ENCODE data around the gene FBXO40.

FBXO40 gene

GRCh38 chr3:121667333-121667732 is 74.2 kb downstream of the FBXO40 start:
- no peaks in the 10 kb centered on the region for H3K4me1 ChIP-seq (ENCODE audit: insufficient read depth, low read length, severe bottlenecking)
- H3K9ac ChIP-seq (ENCODE audit: low read length), result no peak overlapping the region
- peaks cover 36% of the 10 kb centered on the region; the same call in 1 of the 2 replicates for H3K36me3 ChIP-seq (ENCODE audit: insufficient read depth, low read length)
- no peak overlapping the region for H3K4me3 ChIP-seq (ENCODE audit: low read depth, low read length, poor library complexity, severe bottlenecking)
- no peaks in the 10 kb centered on the region for H3K27me3 ChIP-seq (ENCODE audit: insufficient read depth, low read length)
- TF ChIP-seq CTCF (IDR thresholded peaks at IDR 0.05; ENCODE audit: low read length) (no peak), EZH2 (IDR thresholded peaks at IDR 0.05; ENCODE audit: borderline replicate concordance, low read length) (no peak)
- no peak overlapping the region for H3K27ac ChIP-seq (ENCODE audit: low read depth, low read length, poor library complexity, severe bottlenecking)
- no peaks in the 10 kb centered on the region for H4K20me1 ChIP-seq (ENCODE audit: insufficient read depth, low read length)
- no peak overlapping the region for H3K4me2 ChIP-seq (ENCODE audit: low read length)
- H2AFZ ChIP-seq (ENCODE audit: low read length), result no peak overlapping the region
- H3K79me2 ChIP-seq (ENCODE audit: insufficient read depth, low read length), result no peaks in the 10 kb centered on the region
- H3F3A ChIP-seq (ENCODE audit: insufficient read depth, low read length), result no peaks in the 10 kb centered on the region
- no peaks in the 10 kb centered on the region for H3K9me2 ChIP-seq (ENCODE audit: low read depth, low read length)
- H3K9me3 ChIP-seq (ENCODE audit: low read length), result no peaks in the 10 kb centered on the region

GRCh38 chr3:121670676-121671075 is 77.5 kb downstream of the FBXO40 start:
- no peak overlapping the region for H3K9ac ChIP-seq (ENCODE audit: low read length)
- H3K4me3 ChIP-seq (ENCODE audit: low read depth, low read length, poor library complexity, severe bottlenecking), result no peak overlapping the region
- no peak overlapping the region for H2AFZ ChIP-seq (ENCODE audit: low read length)
- H3K4me2 ChIP-seq (ENCODE audit: low read length), result no peak overlapping the region
- H3K9me3 ChIP-seq (ENCODE audit: low read length), result no peaks in the 10 kb centered on the region
- peaks cover 37% of the 10 kb centered on the region; the same call in 1 of the 2 replicates for H3K36me3 ChIP-seq (ENCODE audit: insufficient read depth, low read length)
- TF ChIP-seq CTCF (IDR thresholded peaks at IDR 0.05; ENCODE audit: low read length) (no peak), EZH2 (IDR thresholded peaks at IDR 0.05; ENCODE audit: borderline replicate concordance, low read length) (no peak)
- no peaks in the 10 kb centered on the region for H3K27me3 ChIP-seq (ENCODE audit: insufficient read depth, low read length)
- H3K27ac ChIP-seq (ENCODE audit: low read depth, low read length, poor library complexity, severe bottlenecking), result no peak overlapping the region
- H3K9me2 ChIP-seq (ENCODE audit: low read depth, low read length), result no peaks in the 10 kb centered on the region
- H4K20me1 ChIP-seq (ENCODE audit: insufficient read depth, low read length), result no peaks in the 10 kb centered on the region
- H3K79me2 ChIP-seq (ENCODE audit: insufficient read depth, low read length), result no peaks in the 10 kb centered on the region
- no peaks in the 10 kb centered on the region for H3F3A ChIP-seq (ENCODE audit: insufficient read depth, low read length)
- H3K4me1 ChIP-seq (ENCODE audit: insufficient read depth, low read length, severe bottlenecking), result no peaks in the 10 kb centered on the region

GRCh38 chr3:121677141-121677540 is 84.0 kb downstream of the FBXO40 start:
- Histone ChIP-seq H2AFZ (ENCODE audit: low read length) (no peak overlapping the region), H3K9me3 (ENCODE audit: low read length) (no peaks in the 10 kb centered on the region), H3K4me2 (ENCODE audit: low read length) (no peak overlapping the region), H3K79me2 (ENCODE audit: insufficient read depth, low read length) (no peaks in the 10 kb centered on the region), H4K20me1 (ENCODE audit: insufficient read depth, low read length) (no peaks in the 10 kb centered on the region), H3F3A (ENCODE audit: insufficient read depth, low read length) (no peaks in the 10 kb centered on the region), H3K36me3 (ENCODE audit: insufficient read depth, low read length) (peaks cover 45% of the 10 kb centered on the region), H3K9ac (ENCODE audit: low read length) (no peak overlapping the region), H3K27ac (ENCODE audit: low read depth, low read length, poor library complexity, severe bottlenecking) (no peak overlapping the region), H3K9me2 (ENCODE audit: low read depth, low read length) (no peaks in the 10 kb centered on the region), H3K4me3 (ENCODE audit: low read depth, low read length, poor library complexity, severe bottlenecking) (no peak overlapping the region), H3K4me1 (ENCODE audit: insufficient read depth, low read length, severe bottlenecking) (no peaks in the 10 kb centered on the region), H3K27me3 (ENCODE audit: insufficient read depth, low read length) (no peaks in the 10 kb centered on the region)
- TF ChIP-seq EZH2 (IDR thresholded peaks at IDR 0.05; ENCODE audit: borderline replicate concordance, low read length) (no peak), CTCF (IDR thresholded peaks at IDR 0.05; ENCODE audit: low read length) (no peak)

Measured in OCI-LY1 (cell line).